AG04449 (cell line): Measurements from ENCODE around the gene YTHDC1.

Experiments used
- CTCF ChIA-PET: fragments of 350-600 bp; formaldehyde crosslinking; extraction: SDS; loops from one replicate; lab custom pipeline; 2021; ENCODE audit warnings: antibody characterized with exemption; lab: Yijun Ruan, JAX
- POLR2A ChIA-PET: fragments of 400-600, 350-600 bp; formaldehyde crosslinking; extraction: SDS; loops from one replicate; lab custom pipeline; 2020; ENCODE audit warnings: antibody characterized with exemption, inconsistent platforms; lab: Yijun Ruan, JAX
- DNase-seq: peaks from one replicate; pipeline ENCODE4 v3.0.0-alpha.2; 2010; ENCODE audit warnings: low read depth, low spot score
- H3K4me3 ChIP-seq: 2 replicates; pipeline ENCODE4 v1.5.1; 2011; ENCODE audit warnings: low read depth, mild to moderate bottlenecking, control low read depth, low read length
- TF ChIP-seq, protein P1 (sequence below): IDR thresholded peaks from one replicate; pipeline ENCODE4 v1.5.1; 2011; ENCODE audit warnings: mild to moderate bottlenecking, moderate library complexity, low read length, control low read depth, inconsistent platforms; ENCODE audit not compliant: insufficient read depth; ENCODE audit errors: missing control alignments

Gene YTHDC1

DNA sequence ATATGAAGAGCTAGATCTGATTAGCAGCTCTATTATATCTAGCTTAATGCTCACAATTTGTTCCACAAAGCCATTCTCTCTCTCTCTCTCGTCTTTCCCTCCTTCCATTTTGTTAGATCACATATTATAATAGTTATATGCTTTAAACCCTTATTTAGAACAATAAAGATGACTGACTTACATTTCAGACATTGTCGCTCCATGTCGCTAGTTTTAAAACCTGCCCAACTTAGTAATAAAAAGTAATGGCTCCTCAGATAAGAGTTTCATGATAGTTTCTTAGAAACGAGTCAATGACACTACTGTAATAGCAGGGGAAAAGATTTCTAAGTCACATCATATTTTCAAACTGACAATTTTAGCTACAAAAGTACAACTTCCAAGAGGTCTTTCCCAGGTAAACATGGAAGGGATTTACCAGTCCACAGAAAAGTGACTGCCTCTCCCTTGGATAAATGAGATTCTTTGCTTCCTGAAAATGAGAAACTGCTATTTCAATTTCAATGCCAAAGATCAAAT lies 38.5 kb upstream of the YTHDC1 start:
- ChIA-PET CTCF (interaction anchor here (0.7 to 1.4 kb wide), 2 partner anchors 12 to 14 kb away, joined by 3 to 10 read pairs; no protein-coding TSS in a partner anchor), POLR2A (no interaction called here)
- TF ChIP-seq, protein P1, sequence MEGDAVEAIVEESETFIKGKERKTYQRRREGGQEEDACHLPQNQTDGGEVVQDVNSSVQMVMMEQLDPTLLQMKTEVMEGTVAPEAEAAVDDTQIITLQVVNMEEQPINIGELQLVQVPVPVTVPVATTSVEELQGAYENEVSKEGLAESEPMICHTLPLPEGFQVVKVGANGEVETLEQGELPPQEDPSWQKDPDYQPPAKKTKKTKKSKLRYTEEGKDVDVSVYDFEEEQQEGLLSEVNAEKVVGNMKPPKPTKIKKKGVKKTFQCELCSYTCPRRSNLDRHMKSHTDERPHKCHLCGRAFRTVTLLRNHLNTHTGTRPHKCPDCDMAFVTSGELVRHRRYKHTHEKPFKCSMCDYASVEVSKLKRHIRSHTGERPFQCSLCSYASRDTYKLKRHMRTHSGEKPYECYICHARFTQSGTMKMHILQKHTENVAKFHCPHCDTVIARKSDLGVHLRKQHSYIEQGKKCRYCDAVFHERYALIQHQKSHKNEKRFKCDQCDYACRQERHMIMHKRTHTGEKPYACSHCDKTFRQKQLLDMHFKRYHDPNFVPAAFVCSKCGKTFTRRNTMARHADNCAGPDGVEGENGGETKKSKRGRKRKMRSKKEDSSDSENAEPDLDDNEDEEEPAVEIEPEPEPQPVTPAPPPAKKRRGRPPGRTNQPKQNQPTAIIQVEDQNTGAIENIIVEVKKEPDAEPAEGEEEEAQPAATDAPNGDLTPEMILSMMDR, result no peak
- no peak for DNase-seq
- no peak overlapping the region for H3K4me3 ChIP-seq

DNA sequence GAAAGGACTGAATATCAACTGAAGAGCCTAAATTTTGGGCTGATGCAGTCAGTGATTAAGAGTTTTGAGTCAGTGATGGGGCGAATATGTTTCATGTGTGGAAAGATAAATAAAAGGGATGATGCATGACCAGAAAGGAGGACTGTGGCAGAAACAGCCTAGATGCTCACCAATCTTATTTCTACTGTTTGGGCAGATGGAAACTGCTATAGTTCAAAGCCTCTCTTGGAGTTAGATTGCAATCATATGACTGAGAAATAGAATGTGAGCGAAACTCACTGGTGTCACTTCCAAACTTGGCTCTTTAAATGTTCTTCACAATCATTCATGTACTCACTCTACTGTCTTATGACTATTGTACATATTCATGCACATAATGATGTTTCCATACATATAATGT lies 35.4 kb upstream of the YTHDC1 start:
- POLR2A ChIA-PET, result no interaction called here
- DNase-seq, result no peak

DNA sequence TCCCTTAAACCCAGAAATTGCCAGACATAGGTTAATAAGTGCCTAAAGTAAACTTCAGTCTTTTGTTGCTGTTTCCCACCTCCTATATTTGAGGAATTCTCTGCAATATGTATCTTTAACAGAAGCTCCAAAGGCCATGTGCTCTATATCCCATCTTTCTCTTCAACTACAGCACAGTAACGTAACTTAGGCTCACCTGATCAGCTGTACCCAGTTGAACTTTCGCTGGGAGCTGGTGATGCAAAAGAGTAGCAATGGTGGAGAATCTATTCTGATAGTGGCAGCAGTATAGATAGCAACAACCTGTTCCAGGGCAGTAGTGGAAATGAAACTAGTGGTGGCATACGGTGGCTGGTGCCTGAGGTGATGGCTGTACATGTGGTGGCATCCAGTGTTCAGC lies 33.2 kb upstream of the YTHDC1 start:
- CTCF ChIA-PET, result interaction anchor here (0.6 to 1.0 kb wide), 2 partner anchors 13 to 111 kb away, joined by 3 read pairs; no protein-coding TSS in a partner anchor
- TF ChIP-seq, protein P1, result no peak
- POLR2A ChIA-PET, result no interaction called here
- DNase-seq, result no peak
- no peak overlapping the region for H3K4me3 ChIP-seq

More for the DNA sequence above, 35.4 kb upstream of the YTHDC1 start:
- CTCF ChIA-PET, result interaction anchor here (0.9 to 2.8 kb wide), 3 partner anchors 8 to 114 kb away, joined by 5 to 10 read pairs (median 7); no protein-coding TSS in a partner anchor
- H3K4me3 ChIP-seq, result no peak overlapping the region
- TF ChIP-seq, protein P1, result no peak

DNA sequence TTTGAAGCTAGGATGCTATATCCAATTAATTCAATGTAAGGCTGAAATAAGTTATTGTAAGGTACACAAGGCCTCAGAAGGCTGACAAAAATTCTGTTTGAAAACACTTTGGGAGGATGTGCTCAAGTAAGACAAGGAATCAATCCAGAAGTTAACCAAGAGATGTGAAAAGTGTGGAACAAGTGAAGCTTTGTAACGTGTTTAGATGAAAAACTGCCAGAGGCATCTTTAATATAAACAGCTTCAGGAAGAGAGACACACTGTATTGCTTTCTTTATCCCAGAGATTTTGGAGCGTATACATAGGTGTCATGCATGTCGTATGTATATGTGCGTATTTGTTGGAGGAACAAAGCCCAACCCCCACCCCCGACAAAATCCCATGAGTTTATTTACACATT lies 28.3 kb upstream of the YTHDC1 start:
- CTCF ChIA-PET, result interaction anchor here (1.1 to 5.9 kb wide), 4 partner anchors 8 to 104 kb away, joined by 3 to 171 read pairs (median 24); no protein-coding TSS in a partner anchor
- no peak for DNase-seq
- H3K4me3 ChIP-seq, result no peak overlapping the region
- POLR2A ChIA-PET, result no interaction called here
- TF ChIP-seq, protein P1, result no peak

DNA sequence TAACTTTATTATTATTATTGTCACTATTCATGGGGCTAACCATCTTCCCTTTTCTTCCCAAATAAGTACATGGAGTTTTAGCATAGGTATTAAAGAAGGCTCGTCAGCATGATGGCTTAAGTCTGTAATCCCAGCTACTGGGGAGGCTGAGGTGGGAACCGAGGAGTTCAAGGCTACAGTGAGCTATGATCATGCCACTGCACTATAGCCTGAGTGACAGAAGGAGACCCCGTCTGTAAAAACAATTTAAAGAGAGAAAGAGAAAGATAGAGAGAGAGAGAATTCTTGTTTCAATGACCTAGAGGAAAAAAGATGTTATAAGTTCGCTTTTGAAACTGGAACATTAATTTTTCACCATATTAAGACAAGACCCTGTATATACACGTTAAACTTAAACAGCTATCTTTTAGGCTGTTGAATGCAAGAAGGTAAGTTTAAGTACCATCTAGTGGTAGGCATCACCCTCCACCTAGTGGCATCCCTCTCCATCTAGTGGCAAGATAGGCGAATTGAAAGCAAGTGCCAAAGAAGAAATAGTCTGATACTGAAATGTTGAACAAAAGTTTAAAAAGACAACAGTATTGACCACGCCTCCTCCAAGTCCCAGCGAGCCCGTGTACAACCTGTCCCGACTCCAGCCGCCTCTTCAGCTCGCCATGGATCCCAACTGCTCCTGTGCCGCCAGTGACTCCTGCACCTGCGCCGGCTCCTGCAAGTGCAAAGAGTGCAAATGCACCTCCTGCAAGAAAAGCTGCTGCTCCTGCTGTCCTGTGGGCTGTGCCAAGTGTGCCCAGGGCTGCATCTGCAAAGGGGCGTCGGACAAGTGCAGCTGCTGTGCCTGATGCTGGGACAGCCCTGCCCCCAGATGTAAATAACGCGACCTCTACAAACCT lies 26.0 kb upstream of the YTHDC1 start:
- peak; percentile 16 for DNase-seq
- TF ChIP-seq, protein P1, result peak; percentile 85
- ChIA-PET POLR2A (no interaction called here), CTCF (interaction anchor here (0.6 to 5.9 kb wide), 35 partner anchors 8 to 132 kb away, joined by 3 to 171 read pairs (median 8); no protein-coding TSS in a partner anchor)
- H3K4me3 ChIP-seq, result no peak overlapping the region; the same call in none of the 2 replicates

DNA sequence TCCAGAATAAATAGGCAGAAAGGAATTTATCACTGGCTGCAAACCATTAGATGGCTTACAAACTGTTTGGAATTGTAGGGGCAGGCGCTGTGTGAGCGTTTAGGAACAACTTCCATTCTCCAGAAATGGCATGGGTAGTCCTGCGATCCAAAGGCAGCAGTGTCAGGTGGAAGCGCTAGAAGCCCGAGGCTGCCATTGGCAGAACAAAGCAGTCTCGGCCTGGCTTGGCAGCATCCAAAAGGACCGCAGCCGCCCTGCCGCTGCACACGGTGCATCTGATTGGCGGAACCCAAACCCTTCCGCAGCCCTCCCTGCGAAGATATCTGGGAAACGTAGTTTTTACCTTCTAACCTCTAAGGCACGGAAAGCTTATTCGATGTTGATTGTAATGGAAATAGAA lies 23.6 kb upstream of the YTHDC1 start:
- TF ChIP-seq, protein P1, result no peak
- CTCF ChIA-PET, result interaction anchor here (4.2 to 5.9 kb wide), 4 partner anchors 12 to 107 kb away, joined by 25 to 171 read pairs (median 37); no protein-coding TSS in a partner anchor
- POLR2A ChIA-PET, result no interaction called here
- no peak for DNase-seq
- peak overlapping the region; percentile 42 for H3K4me3 ChIP-seq
